GM21367 (cell line): Measurements from ENCODE around the gene KDM6A.
"Not testable (repeated sequence)": the region's sequence is repeated elsewhere in the genome, so short reads cannot be mapped to it uniquely, and the experiment has no call there.

ENCODE experiments used
- ATAC-seq: cut with Tn5 transposase; IDR thresholded peaks from one replicate; pipeline ENCODE4 v1.9.1; 2021; ENCODE audit not compliant: unreplicated experiment

KDM6A gene

GRCh38 chrX:44884944-44885343 lies 12.0 kb downstream of the KDM6A start:
- no peak for ATAC-seq

- ATAC-seq = no peak
These were observed 16.8 kb downstream of the KDM6A start for GRCh38 chrX:44889824-44890223.

GRCh38 chrX:44890247-44890646 lies 17.3 kb downstream of the KDM6A start:
- ATAC-seq = no peak

GRCh38 chrX:44890687-44891086 lies 17.7 kb downstream of the KDM6A start:
- not testable (repeated sequence) for ATAC-seq

GRCh38 chrX:44891642-44892041 lies 18.7 kb downstream of the KDM6A start:
- no peak for ATAC-seq

GRCh38 chrX:44896876-44897186 lies 23.8 kb downstream of the KDM6A start:
- ATAC-seq = no peak

- no peak for ATAC-seq
These were observed 24.6 kb downstream of the KDM6A start for GRCh38 chrX:44897539-44897938.

- no peak for ATAC-seq
These were observed 25.6 kb downstream of the KDM6A start for GRCh38 chrX:44898411-44899221.

GRCh38 chrX:44899946-44900345 lies 27.0 kb downstream of the KDM6A start:
- ATAC-seq = no peak

GRCh38 chrX:44903107-44903506 lies 30.1 kb downstream of the KDM6A start:
- no peak for ATAC-seq

GRCh38 chrX:44903830-44904530 lies 31.0 kb downstream of the KDM6A start:
- ATAC-seq = no peak

GRCh38 chrX:44904542-44905115 lies 31.6 kb downstream of the KDM6A start:
- no peak for ATAC-seq

GRCh38 chrX:44906041-44906440 lies 33.1 kb downstream of the KDM6A start:
- ATAC-seq = no peak

GRCh38 chrX:44906542-44906941 lies 33.6 kb downstream of the KDM6A start:
- ATAC-seq = no peak

- no peak for ATAC-seq
These were observed 35.2 kb downstream of the KDM6A start for GRCh38 chrX:44908153-44908552.

GRCh38 chrX:44908827-44909226 lies 35.8 kb downstream of the KDM6A start:
- ATAC-seq = no peak

- ATAC-seq = not testable (repeated sequence)
These were observed 37.5 kb downstream of the KDM6A start for GRCh38 chrX:44910508-44910907.

GRCh38 chrX:44911074-44911600 lies 38.1 kb downstream of the KDM6A start:
- ATAC-seq = not testable (repeated sequence)

- ATAC-seq = no peak
These were observed 40.9 kb downstream of the KDM6A start for GRCh38 chrX:44913656-44914531.

- no peak for ATAC-seq
These were observed 41.7 kb downstream of the KDM6A start for GRCh38 chrX:44914532-44915198.
